ENCODE results near the gene ITPKC.

The ITPKC gene

DNA sequence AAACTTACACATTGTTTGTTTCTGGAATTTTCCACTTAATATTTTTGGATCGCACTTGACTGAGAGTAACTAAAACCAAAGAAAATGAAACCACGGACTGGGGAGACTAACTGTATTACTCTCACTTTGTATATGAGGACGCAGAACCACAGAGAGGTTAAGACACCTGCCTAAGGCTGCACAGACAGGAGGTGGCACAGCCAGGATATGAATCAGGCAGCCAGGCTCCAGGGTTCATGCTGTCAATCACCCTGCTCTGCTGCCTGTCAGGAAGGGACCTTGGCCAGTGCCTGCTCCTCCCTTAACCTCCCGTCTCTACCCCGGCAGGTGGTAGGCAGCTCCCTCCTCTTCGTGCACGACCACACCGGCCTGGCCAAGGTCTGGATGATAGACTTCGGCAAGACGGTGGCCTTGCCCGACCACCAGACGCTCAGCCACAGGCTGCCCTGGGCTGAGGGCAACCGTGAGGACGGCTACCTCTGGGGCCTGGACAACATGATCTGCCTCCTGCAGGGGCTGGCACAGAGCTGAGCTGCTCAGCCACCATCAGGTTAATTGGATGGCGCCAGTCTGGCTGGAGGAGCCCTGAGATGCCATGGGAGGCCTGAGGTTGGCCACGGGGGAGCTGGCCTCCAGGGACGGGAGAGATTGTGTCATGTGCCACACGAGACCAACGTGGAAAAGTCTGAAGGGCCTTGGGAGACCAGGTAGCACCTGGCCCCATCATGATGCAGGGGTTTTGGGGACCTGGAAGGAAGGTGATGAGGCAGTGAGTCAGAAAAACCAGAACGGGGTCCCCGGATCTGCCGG lies 22.3 kb downstream of the ITPKC start:
- Histone ChIP-seq H3K27me3 (no peaks in the 10 kb centered on the region), H3K9me3 (no peaks in the 10 kb centered on the region), H3K36me3 (peaks cover 7% of the 10 kb centered on the region), H3K4me1 (no peaks in the 10 kb centered on the region; the same call in none of the 2 replicates), H3K4me3 (ENCODE audit: low read depth, low read length) (no peak overlapping the region)
- no peak for TF ChIP-seq CTCF (IDR thresholded peaks at IDR 0.05; ENCODE audit: low read depth, low read length)
- no peak for DNase-seq

DNA sequence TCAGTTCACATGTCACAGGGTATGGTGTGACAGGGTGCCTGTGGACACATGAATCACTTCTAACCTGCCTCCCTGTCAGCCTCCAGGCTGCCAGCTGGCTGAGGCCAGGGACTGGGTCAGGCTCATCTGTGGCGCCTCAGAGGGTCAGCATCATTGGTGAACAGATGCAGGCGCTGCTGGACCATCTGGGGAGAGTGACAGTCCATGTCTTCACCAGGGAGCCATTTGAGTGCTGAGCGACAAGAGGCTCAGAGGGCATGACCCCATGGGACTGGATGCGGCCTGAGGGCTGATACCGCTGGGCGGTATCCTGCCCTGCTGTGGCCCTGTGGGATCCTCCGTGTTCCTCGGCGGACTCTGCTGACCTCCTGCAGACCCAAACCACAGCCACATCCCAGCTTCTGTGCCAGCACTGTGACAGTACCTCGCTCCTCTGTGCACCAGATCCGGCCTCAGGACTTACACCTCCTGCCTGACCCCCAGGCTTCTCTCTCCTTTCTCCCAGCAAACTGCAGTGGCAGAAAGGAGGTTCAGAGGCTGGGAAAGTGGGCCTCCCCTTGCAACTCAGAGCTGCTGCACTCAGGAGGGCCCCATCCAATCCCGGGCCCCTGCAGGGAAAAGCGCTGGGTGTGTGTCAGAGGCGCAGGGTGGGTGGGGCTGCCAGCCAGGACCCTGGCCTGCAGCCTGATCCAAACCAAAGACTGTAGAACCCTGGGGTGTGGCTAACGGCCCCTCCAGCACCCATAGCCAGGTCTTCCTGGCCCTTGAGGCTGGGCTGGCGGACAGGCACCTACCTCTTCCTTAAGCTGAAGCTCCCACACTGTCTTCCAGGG lies 23.2 kb downstream of the ITPKC start:
- TF ChIP-seq CTCF (IDR thresholded peaks at IDR 0.05; ENCODE audit: low read depth, low read length): no peak
- Histone ChIP-seq H3K27me3 (no peaks in the 10 kb centered on the region), H3K4me1 (no peaks in the 10 kb centered on the region; the same call in none of the 2 replicates), H3K9me3 (no peaks in the 10 kb centered on the region), H3K36me3 (peaks cover 7% of the 10 kb centered on the region), H3K4me3 (ENCODE audit: low read depth, low read length) (no peak overlapping the region)
- DNase-seq: no peak

- Histone ChIP-seq H3K36me3 (peaks cover 7% of the 10 kb centered on the region), H3K9me3 (no peaks in the 10 kb centered on the region), H3K4me1 (no peaks in the 10 kb centered on the region; the same call in none of the 2 replicates), H3K4me3 (ENCODE audit: low read depth, low read length) (no peak overlapping the region), H3K27me3 (no peaks in the 10 kb centered on the region)
- no peak for DNase-seq
- TF ChIP-seq CTCF (IDR thresholded peaks at IDR 0.05; ENCODE audit: low read depth, low read length): no peak
Measured at GRCh38 chr19:40740747-40741146, 23.8 kb downstream of the ITPKC start.

GRCh38 chr19:40741527-40742390 lies 24.8 kb downstream of the ITPKC start:
- H3K36me3 ChIP-seq: peaks cover 7% of the 10 kb centered on the region
- H3K9me3 ChIP-seq: no peaks in the 10 kb centered on the region
- no peak for TF ChIP-seq CTCF (IDR thresholded peaks at IDR 0.05; ENCODE audit: low read depth, low read length)
- no peaks in the 10 kb centered on the region for H3K27me3 ChIP-seq
- no peak for DNase-seq
- H3K4me1 ChIP-seq: no peaks in the 10 kb centered on the region; the same call in none of the 2 replicates
- no peak overlapping the region for H3K4me3 ChIP-seq (ENCODE audit: low read depth, low read length)

DNA sequence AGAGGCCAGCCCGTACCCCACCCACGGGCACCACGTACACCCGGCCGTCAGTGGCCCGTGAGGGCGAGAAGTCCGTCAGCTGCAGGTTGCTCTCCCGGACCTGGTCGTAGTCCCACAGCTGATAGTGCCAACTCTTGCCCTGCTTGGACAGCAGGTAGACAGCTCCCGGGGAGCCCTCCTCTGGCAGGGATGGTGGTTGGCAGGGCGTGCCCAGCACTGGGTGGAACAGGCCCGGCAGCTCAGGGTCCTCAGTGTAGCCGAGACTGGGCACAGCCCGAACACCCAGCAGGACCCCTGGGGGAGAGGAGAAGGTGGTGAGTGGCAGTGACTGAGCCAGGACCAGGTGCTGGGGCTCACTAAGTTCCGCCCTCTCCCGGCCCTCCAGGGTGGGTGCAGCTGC lies 25.6 kb downstream of the ITPKC start:
- H3K4me3 ChIP-seq (ENCODE audit: low read depth, low read length): no peak overlapping the region
- no peaks in the 10 kb centered on the region for H3K27me3 ChIP-seq
- DNase-seq: no peak
- H3K36me3 ChIP-seq: no peaks in the 10 kb centered on the region; the same call in 1 of the 2 replicates
- no peak for TF ChIP-seq CTCF (IDR thresholded peaks at IDR 0.05; ENCODE audit: low read depth, low read length)
- no peaks in the 10 kb centered on the region for H3K9me3 ChIP-seq
- no peaks in the 10 kb centered on the region; the same call in 1 of the 2 replicates for H3K4me1 ChIP-seq
